Activated CD4-positive, alpha-beta T cell treated with anti-CD3 and anti-CD28 coated beads for 24 hours (primary cell): ENCODE measurements around the gene PDPK1.
"Not testable (repeated sequence)": the region's sequence is repeated elsewhere in the genome, so short reads cannot be mapped to it uniquely, and the experiment has no call there.

Source experiments
- DNase-seq, 2 donors: peaks; one replicate each; pipeline ENCODE4 v3.0.0-alpha.2; 2020; ENCODE audit warnings: low read depth in 2 of 2

The PDPK1 gene

DNA sequence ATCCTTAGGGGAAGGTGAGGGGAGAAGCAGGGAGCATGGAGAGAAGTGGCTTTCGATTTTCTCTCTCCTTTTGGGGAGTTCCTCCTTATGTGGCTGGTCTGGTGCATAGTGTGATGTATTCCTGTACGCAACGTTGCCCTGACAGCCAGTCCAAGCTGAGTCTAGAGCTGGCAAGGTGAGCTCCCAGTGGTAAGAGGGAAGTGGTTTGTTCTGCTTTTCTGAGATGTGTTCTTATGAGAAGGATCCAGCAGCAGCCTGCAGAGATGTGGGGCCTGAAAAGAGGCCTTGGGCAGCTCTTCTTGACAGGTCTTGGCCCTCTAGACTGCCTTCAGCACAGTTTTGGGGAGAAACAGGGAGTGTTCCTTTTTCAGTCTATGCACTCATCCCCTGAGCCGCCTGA is 3.1 kb downstream of the PDPK1 start:
- DNase-seq = not testable (repeated sequence)

DNA sequence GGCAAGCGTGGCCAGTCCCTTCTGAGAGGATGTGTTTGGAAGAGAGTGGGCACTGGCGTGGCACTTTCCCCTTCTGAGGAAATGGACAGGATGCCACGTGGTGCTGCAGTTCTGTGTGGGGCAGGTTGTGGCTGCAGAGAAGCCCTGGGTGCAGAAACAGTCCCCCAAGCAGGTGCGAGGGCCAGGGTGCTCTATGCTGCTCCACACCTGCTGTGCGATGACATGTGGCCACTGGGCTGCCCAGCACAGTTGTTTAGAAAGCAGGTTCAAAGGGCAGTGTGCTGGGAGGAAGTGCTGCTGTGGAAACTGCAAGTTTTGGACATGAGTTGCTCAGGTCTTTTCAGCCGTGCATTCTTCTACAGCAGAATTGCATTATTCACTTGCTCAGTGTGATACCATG is 3.6 kb downstream of the PDPK1 start:
- not testable (repeated sequence) for DNase-seq

DNA sequence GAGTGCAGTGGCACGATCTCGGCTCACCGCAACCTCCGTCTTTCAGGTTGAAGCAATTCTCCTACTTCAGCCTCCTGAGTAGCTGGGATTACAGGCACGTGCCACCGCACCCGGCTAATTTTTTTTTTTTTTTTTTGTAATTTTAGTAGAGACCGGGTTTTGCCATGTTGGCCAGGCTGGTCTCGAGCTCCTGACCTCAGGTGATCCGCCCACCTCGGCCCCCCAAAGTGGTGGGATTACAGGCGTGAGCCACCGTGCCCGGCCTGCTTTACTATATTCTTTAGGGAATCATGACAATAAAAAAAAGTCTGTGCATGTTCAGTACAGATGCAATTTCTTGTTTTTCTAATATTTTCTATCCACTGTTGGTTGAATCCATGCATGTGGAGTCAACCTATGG is 6.0 kb downstream of the PDPK1 start:
- DNase-seq = not testable (repeated sequence)

DNA sequence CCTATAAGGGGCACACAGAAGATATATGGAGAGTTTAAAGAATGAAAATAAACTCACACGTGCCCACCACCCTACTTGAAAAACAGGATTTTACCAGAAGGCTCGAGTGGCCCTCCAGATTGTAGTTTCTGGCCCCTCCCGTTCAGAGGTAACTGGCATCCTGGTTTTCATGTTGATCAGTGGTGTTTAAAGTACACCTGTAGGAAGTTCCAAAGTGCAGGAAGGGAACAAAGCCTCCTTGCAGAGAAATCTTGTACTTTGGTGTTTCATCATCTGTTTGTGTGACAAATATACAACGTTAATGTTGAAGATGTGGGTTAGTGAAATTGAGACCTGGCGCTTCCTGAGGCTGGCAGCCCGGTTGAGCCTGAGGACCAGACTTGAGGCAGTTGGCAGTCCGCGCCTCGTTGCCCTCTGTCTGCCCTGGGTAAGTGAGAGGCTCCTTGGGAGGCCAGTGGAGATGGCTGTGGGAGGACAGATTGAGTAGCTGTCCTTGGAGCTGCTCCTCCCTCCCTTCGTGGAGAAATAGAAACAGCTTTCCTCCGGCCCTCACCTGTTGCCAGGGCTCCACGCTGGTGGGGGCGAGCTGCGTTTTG is 12.6 kb downstream of the PDPK1 start:
- DNase-seq = not testable (repeated sequence)

DNA sequence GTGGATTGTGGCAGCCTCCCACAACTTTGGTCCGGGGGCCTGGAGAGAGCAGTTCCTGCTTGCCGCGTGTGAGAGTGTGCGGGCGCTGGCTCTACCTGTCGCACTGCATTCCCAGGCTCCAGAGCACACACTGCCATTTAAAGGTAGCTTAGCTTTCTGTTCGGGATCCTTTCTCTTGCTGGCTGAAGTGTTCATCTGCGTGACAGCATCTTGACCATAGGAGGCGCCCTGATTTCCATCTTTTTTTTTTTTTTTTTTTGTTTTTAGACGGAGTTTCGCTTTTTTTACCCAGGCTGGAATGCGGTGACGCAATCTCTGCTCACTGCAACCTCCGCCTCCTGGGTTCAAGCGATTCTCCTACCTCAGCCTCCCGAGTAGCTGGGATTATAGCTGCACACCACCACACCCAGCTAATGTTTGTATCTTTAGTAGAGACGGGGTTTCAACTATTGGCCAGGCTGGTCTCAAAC is 13.6 kb downstream of the PDPK1 start:
- not testable (repeated sequence) for DNase-seq

DNA sequence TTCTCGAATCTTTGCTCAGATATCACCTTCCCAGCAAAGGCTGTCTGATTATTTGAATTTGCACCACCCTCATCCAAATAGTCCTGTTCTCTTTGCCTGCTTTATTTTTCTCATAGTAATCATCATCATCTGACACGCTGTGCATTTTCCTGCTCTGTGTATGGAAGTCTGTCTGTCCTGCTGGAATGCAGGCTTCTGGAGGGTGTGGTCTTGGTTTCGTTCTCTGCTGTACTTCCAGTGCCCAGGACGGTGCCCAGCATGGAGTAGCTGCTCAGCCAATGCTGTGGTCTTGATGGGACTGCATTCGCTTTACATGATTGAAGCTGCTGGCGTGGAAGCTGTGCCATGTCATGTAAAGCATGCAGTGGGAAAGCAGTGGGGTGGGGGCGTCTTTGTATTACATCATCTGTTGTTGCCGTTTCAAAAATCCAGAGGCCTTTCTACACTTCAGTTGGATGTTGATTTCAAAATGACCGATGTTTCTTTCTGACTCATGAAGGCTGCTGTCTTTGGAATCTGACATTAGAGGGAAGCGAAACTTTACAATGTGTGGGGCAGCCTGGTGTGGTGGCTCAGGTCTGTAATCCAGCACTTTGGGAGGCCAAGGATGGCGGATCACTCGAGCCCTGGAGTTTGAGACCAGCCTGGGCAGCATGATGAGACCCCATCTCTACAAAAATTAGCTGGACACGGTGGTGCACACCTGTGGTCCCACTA is 17.0 kb downstream of the PDPK1 start:
- not testable (repeated sequence) for DNase-seq

DNA sequence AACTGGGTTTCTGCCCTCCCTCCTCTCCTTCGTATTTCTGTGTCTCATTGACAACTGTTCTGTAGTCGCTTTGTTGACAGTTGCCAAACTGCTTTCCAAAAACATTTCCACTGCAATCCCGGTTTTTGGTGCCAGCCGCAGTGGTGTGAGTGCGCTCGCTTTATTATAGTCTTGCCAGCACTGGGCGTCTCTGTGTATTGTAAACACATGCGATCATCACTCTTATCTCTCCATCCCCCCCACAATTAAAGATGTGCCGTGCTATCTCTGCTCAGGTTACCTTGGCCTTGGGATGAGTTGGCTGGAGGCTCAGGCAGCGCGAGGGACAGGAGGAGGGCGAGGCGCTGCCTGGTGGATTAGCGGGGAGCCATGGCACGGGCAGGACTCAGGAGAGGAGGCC is 19.3 kb downstream of the PDPK1 start:
- not testable (repeated sequence) for DNase-seq

DNA sequence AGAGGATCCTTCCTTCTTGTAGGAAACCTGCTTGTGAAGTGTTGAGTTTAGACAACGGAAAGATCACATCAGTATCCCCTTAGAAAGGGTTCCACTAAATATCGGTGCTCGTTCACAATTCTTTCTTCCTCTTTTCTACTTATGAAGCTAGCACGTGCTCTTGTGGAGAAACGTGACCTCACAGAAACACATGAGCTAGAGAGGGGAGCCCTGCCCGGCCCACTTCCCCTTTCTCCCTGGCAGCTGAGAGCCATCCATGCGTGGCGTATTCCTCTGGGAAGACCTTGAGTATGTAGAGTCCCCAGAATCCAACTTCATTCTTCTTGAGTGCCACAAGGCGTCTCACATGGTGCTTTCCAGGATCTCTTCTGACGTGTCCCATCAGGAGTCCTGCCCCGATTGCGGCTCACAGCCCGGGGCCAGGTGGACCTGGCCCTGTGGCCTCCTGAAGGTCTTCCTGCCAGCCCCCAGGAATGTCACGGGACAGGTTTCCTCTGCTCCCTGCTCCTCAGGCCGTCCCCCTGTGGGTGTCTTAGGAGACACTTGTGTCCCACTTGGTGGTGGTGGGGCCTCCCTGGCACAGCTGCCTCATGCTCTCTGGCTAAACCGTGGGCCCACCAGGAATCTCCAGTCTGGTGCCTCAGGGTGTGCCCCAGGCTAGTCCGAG is 22.4 kb downstream of the PDPK1 start:
- not testable (repeated sequence) for DNase-seq

DNA sequence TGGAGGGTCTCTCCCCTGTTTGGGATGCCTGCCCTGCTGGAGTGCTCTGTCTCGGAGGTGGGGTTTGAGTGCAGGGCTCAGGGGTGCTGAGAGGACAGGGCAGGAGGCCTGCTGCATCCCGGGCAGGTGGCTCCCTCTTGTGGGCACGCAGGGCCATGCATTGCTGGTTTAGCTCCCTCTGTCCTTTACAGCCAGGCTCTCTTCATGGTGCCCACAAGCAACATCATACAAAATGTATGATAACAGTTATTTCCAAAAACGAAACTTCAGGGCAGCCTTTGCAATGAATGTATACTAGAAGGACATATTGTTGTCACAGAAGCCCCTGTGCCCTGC is 22.9 kb downstream of the PDPK1 start:
- DNase-seq = peak; percentile 39 to 58

DNA sequence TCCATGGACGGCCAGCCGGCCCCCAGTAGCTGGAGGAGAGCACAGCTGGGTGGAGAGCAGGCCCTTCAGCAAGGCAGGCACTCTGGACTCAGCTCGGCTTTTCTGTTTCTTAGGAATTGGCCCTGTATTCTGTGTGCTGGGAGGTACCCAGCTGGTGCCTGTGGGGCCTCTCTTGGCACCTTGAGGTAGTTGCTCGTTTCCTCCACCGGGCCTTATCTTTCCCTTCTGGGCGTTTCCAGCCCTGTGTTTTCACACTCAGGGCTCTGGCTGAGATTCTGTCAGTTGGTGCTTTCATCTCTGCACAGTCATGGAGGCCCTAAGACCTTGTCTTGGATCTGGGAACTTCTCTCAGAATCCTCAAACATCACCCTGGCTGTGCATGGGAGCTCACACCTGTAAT is 29.7 kb downstream of the PDPK1 start:
- not testable (repeated sequence) for DNase-seq

DNA sequence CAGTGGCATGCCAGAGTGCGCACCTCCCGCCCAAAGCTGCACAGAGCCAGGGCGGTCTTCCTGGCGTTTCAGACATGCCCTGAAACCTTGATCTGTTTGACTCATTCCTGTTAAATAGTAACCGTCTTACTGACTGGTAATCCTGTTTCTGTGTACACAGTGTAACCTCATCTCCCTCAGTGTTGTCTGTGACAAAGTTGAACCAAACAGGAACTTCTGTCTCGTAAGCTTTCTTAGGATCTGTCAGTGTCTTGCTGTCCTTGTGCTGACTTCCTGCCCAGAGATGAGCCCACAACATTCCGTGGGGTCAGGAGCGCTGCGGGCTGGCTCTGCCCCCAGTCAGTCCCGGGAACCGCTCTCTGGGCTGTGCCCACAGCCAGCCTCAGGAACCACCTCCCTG is 30.8 kb downstream of the PDPK1 start:
- not testable (repeated sequence) for DNase-seq

DNA sequence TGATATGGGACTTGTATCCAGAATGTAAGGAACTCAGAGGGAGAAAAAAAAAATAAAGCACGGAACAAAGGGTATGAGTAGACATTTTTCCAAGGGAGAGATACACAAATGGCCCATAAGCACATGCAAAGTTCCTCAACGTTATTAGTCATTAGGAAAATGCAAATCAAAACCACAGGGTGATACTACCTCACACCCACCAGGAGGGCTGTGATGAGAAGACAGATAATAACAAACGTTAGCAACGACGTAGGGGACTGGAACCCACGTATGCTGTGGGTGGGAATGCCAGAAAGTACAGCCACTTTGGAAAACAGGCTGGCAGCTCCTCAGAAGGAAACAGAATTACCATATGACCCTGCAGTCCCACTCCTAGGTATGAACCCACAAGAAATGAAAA is 34.9 kb downstream of the PDPK1 start:
- not testable (repeated sequence) for DNase-seq

DNA sequence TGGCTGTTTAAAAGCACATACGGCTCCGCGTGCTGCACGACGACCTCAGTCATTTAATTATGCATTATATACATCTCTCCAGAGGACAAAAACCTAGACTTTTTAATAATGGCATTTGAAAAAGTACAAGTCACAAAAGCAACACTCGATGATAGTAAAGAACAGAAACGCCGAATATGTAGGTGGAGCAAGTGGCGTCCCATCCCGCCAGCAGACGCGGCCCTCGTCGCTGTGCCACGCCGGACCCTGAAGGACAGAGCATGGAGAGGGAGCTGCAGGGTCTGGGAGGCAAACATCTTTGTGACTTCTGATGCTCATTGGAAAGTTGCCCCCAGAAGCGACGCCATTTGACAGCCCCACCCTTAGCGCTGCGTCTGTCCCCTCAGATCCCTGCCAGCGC is 38.0 kb downstream of the PDPK1 start:
- not testable (repeated sequence) for DNase-seq

DNA sequence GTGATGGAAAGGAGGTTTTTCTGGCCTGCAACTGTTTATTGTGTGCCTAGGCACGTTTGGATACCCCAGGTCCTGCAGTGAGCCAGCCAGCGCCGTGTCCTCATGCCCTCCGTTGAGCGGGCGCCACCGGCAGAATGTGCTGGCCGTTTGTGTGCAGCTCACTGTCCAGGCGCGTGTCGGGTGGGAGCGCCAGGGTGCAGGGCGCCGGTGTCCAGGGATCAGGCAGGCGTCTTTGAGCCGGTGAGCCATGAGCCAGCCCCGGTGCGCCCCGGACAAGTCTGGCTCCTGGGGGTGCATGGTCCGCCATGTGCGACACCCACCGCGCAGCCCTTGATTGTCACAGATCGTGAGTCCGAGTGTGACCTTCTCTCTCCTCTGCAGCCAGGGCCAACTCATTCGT is 39.2 kb downstream of the PDPK1 start:
- not testable (repeated sequence) for DNase-seq

DNA sequence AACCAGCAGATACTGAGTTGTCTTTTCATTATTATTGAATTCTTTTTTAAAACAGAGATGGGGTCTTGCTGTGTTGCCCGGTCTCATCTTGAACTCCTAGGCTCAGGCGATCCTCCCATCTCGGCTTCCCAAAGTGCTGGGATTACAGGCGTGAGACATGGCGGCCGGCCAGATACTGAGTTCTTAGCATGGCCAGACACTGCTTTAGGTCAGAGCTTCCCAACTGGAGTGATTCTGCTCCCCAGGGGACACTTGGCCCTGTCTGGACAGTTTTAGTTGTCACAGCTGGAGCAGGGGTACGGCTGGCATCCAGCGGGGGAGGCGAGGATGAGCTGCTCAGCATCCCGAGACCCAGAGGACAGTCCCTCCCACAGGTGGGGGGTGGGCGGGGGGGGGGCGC is 41.1 kb downstream of the PDPK1 start:
- not testable (repeated sequence) for DNase-seq

DNA sequence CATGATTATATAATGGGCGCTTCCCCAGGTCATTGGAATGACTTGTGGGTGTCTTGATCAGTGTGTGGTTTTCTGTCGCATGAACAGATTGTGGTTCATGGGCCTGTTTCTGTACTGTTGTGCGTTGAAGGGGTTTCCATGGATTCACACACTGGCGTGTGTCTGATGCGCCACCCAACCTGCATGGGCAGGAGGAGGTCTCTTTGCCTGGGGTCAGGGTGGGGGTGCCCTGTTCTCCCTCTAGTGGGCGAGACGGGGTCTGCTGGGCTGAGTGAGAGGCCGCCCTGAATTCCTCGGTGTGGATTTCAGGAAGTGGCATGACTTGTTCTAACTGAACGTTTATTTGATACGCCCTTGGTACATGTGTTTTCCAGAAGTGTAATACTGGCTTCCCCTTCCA is 42.3 kb downstream of the PDPK1 start:
- DNase-seq = not testable (repeated sequence)

DNA sequence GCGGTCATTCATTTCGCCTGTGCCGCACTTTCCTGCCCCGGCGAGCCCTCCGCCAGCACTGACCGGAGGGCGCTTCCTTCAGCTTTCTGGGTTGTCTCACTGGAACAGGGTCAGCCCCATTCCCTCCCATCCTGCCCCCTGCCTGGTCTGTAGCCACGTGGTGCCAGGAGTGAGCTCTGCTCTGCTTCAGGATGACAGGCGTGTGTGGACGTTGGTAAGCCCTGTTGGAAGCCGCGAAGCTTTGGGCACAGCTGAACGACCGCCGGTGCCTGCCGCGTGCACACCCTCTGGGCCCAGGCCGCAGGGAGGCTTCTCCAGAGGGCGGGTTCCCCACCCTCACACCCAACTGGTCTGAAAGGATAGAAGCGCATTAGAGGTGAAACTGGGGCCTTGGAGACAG is 43.0 kb downstream of the PDPK1 start:
- not testable (repeated sequence) for DNase-seq

DNA sequence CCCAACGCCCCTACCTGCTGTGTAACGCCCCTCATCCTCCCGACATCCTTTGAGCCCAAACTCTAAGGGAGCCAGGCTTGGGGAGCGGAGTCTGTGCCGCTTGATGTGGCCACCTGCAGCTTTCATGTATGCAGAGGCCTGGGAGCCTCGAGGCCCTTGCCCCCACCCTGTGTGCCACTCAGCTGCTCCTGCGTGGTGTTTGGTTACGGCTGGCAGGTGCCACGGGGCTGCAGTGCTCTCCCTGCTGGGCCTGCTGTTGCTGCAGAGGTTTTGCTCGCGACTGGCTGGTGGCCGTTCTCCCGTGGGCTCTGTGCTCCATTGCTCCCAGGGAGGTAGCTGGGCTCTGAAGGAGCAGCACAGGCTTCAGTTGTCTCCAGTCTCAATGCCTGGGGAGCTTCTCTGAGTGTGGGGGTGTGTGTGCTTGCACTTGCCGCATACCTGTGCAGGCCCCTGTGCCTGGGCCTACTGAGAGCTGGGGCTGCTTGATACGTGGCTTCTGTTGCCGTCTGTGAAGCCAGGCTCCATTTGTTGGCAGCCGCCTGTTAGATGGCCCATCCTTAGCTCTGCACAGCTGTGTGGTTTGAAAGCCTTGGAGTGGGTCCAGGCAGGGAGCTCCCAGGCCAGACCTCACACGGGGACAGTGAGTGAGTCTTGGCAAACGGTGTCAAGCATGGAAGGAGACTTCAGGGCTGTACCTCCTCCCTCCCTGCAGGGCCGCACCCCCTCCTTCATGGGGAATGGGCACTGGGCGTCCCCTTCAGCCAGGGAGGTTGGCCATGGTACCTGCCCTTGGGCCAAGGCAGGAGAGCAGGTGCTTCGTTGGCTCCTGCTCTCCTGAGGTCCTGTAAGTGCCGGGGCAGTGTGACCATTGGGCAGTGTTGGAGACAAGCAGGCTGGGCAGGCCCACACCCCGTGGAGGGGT is 47.2 kb downstream of the PDPK1 start:
- DNase-seq = no peak

DNA sequence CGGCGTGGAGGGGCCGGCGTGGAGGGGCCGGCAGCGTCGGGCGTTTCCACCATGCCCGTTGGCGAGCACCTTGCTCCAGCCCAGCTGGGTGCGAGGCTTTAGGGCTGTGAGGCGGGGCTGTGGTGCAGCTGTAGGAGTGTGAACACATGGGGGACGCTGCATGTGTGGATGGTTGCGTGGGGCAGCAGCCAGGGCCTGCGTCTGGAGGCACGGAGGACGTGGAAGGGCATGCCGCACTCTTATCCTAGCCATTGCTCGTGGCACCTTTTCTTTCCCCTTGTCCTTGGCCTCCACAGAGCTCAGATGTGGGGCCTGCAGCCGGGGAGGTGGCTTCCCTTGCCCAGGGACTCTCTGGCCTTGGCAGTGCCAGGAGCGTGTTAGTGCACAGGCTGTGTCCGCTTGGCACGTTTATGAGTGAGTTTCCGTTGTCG is 47.8 kb downstream of the PDPK1 start:
- DNase-seq = no peak

DNA sequence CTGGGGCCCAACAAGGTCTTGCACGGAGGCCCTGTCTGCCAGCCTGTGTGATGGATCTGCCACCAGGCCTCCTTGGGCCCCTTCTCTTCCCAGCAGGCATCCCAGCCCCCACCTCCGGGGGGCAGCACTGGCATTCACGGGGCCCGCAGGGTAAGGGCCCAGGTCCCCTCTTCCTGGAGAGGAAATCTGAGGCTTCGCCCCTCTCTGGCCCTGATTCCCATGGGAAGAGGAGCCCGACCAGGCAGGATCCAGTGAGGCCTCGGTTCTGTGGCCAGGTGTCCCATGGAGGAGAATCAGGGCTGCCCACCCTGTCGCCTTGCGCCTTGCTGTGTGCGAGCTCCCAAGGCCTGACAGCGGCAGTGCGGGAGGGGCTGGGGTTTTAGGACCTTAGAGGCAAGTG is 48.4 kb downstream of the PDPK1 start:
- DNase-seq = no peak

DNA sequence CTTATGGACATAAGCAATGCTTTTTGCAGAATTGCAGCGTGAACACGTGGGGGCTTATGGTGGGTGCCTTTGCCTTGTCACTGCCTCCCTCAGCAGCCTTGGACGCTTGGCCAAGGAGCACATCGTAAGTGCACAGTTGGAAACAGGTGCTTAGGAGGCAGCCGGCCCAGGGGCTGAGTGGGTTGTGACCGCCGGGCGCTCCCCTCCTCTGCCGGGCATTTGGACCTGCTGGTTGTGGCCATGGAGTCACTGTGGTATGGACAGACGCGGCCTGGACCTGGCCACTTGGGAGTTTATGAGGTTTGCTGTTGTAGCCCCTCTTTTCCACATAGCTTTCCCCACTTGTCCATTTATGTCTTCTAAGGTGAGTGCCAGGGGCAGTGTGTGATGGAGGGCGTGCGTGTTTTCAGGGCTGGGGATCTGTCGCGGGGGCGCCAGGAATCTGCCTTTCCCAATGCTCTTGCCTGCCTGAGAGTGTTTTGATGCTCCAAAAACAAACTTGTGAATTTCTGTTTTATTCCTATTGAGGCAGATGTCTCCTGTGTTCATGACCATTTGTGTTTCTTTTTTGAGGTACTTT is 49.2 kb downstream of the PDPK1 start:
- no peak for DNase-seq
